GM23338 (cell line): ENCODE measurements around the gene RIOK2. TPM values are rescaled to one million over a fixed set of nuclear protein-coding genes. Genes with fewer than 3 reads are reported as not detected.

ENCODE experiments used
- ATAC-seq: fragments of 200-7000 bp; cut with Tn5 transposase; 3 replicates; pipeline ENCODE4 v1.9.1; 2020
- DNase-seq: peaks from one replicate; pipeline ENCODE4 v3.0.0-alpha.2; 2015; ENCODE audit warnings: low spot score
- H2AFZ ChIP-seq: fragments of 200-600 bp; sonication (generic); 2 replicates; pipeline ENCODE4 v1.8.0; 2016; ENCODE audit warnings: antibody characterized with exemption, mild to moderate bottlenecking, moderate library complexity
- H3F3A ChIP-seq: fragments of 200-600 bp; sonication (generic); replicated peaks from 2 replicates; pipeline ENCODE4 v1.8.0; 2017; ENCODE audit warnings: antibody characterized with exemption, mixed run types, low read depth
- H3K27ac ChIP-seq: fragments of 200-600 bp; sonication (generic); 2 replicates; pipeline ENCODE4 v1.6.1; 2016; ENCODE audit warnings: low read depth
- H3K27me3 ChIP-seq: fragments of 200-600 bp; sonication (generic); 2 replicates; pipeline ENCODE4 v1.8.0; 2016; ENCODE audit warnings: mild to moderate bottlenecking, mixed run types, moderate library complexity; ENCODE audit not compliant: insufficient read depth
- H3K36me3 ChIP-seq: fragments of 200-600 bp; sonication (generic); 2 replicates; pipeline ENCODE4 v1.8.0; 2016; ENCODE audit warnings: mild to moderate bottlenecking; ENCODE audit not compliant: insufficient read depth
- H3K4me1 ChIP-seq: fragments of 200-600 bp; sonication (generic); 2 replicates; pipeline ENCODE4 v1.8.0; 2016; ENCODE audit warnings: mild to moderate bottlenecking, moderate library complexity; ENCODE audit not compliant: insufficient read depth
- H3K4me2 ChIP-seq: fragments of 200-600 bp; sonication (generic); 2 replicates; pipeline ENCODE4 v1.7.1; 2017; ENCODE audit warnings: mixed run types
- H3K4me3 ChIP-seq: fragments of 200-600 bp; sonication (generic); 2 replicates; pipeline ENCODE4 v1.6.1; 2016; ENCODE audit warnings: mixed run types
- H3K79me2 ChIP-seq: fragments of 200-600 bp; sonication (generic); replicated peaks from 2 replicates; pipeline ENCODE4 v1.8.0; 2017; ENCODE audit warnings: mild to moderate bottlenecking; ENCODE audit not compliant: insufficient read depth
- H3K9me2 ChIP-seq: fragments of 200-600 bp; sonication (generic); 2 replicates; pipeline ENCODE4 v1.8.0; 2017; ENCODE audit not compliant: insufficient read depth
- H4K20me1 ChIP-seq: fragments of 200-600 bp; sonication (generic); replicated peaks from 2 replicates; pipeline ENCODE4 v1.8.0; 2017; ENCODE audit warnings: mild to moderate bottlenecking; ENCODE audit not compliant: insufficient read depth
- H3K27ac Mint-ChIP-seq: 2 replicates; pipeline ENCODE4 v1.8.0; 2020; ENCODE audit warnings: inconsistent platforms, mild to moderate bottlenecking, moderate library complexity, mixed read lengths
- H3K27me3 Mint-ChIP-seq: 3 replicates; pipeline ENCODE4 v1.8.0; 2022; ENCODE audit warnings: low read depth, mild to moderate bottlenecking, moderate library complexity, mixed read lengths, inconsistent platforms; ENCODE audit not compliant: insufficient read depth, poor library complexity
- H3K36me3 Mint-ChIP-seq: 3 replicates; pipeline ENCODE4 v1.8.0; 2021; ENCODE audit warnings: low read depth, mild to moderate bottlenecking, inconsistent platforms, moderate library complexity, mixed read lengths
- H3K4me1 Mint-ChIP-seq: 3 replicates; pipeline ENCODE4 v1.8.0; 2020; ENCODE audit warnings: mild to moderate bottlenecking, inconsistent platforms, mixed read lengths
- H3K4me3 Mint-ChIP-seq: 3 replicates; pipeline ENCODE4 v1.8.0; 2021; ENCODE audit warnings: moderate library complexity, mild to moderate bottlenecking, inconsistent platforms, mixed read lengths
- H3K9me3 Mint-ChIP-seq: 3 replicates; pipeline ENCODE4 v1.8.0; 2020; ENCODE audit warnings: moderate library complexity, mild to moderate bottlenecking, inconsistent platforms, mixed read lengths
- CREB1 ChIP-seq: fragments of 250-450 bp; sonication (Bioruptor Pico); IDR thresholded peaks from 2 replicates; pipeline ENCODE4 v1.5.0; 2020; ENCODE audit warnings: low read depth, mild to moderate bottlenecking, moderate library complexity
- CTCF ChIP-seq, 2 experiments: fragments of 200-600 bp in 1 of 2; sonication (generic) in 1 of 2; conservative IDR thresholded peaks; 2 replicates each; pipeline versions ENCODE4 v1.5.1 to v1.6.1; 2016 to 2017; ENCODE audit warnings: antibody characterized with exemption in 2 of 2, low read depth in 2 of 2, mild to moderate bottlenecking in 2 of 2, moderate library complexity in 1 of 2
- ETS1 ChIP-seq: IDR thresholded peaks from 2 replicates; pipeline ENCODE4 v1.6.1; 2016; ENCODE audit warnings: antibody characterized with exemption
- EZH2 ChIP-seq: fragments of 200-600 bp; sonication (generic); IDR thresholded peaks from one replicate; pipeline ENCODE4 v1.8.0; 2017; ENCODE audit warnings: antibody characterized with exemption, mild to moderate bottlenecking, low read depth; ENCODE audit not compliant: unreplicated experiment
- EZH2phosphoT487 ChIP-seq: fragments of 200-600 bp; sonication (generic); IDR thresholded peaks from one replicate; pipeline ENCODE4 v1.8.1; 2018; ENCODE audit warnings: antibody characterized with exemption; ENCODE audit not compliant: unreplicated experiment
- JUNB ChIP-seq: IDR thresholded peaks from one replicate; pipeline ENCODE4 v1.6.1; 2016; ENCODE audit warnings: antibody characterized with exemption; ENCODE audit not compliant: unreplicated experiment
- NANOG ChIP-seq: IDR thresholded peaks from 2 replicates; pipeline ENCODE4 v1.6.1; 2016; ENCODE audit warnings: antibody characterized with exemption, borderline replicate concordance
- POLR2AphosphoS5 ChIP-seq: IDR thresholded peaks from 2 replicates; pipeline ENCODE4 v1.6.1; 2016; ENCODE audit warnings: antibody characterized with exemption, low read depth
- REST ChIP-seq: IDR thresholded peaks from one replicate; pipeline ENCODE4 v1.6.1; 2018; ENCODE audit warnings: antibody characterized with exemption; ENCODE audit not compliant: unreplicated experiment
- STAT1 ChIP-seq: IDR thresholded peaks from one replicate; pipeline ENCODE4 v1.6.1; 2016; ENCODE audit warnings: antibody characterized with exemption; ENCODE audit not compliant: unreplicated experiment
- ZNF114 ChIP-seq: fragments of 250-450 bp; sonication (Bioruptor Pico); IDR thresholded peaks from 2 replicates; pipeline ENCODE4 v1.5.0; 2020; ENCODE audit warnings: mild to moderate bottlenecking, moderate library complexity
- ZNF331 ChIP-seq: fragments of 250-450 bp; sonication (Bioruptor Pico); IDR thresholded peaks from 2 replicates; pipeline ENCODE4 v1.5.0; 2020; ENCODE audit warnings: low read depth, mild to moderate bottlenecking, moderate library complexity
- ZNF462 ChIP-seq: fragments of 250-450 bp; sonication (Bioruptor Pico); IDR thresholded peaks from 2 replicates; pipeline ENCODE4 v1.5.0; 2020; ENCODE audit warnings: mild to moderate bottlenecking, moderate library complexity
- polyA plus RNA-seq: library from polyadenylated mRNA; unstranded; fragments of >200 nt; fragmentation: Nextera tagmentation; extraction: Ambion mirVana; gene quantifications from 2 replicates; pipeline ENCODE4 v1.2.1, GENCODE V29; 2016
- total RNA-seq: library from RNA; depleted of rRNA; stranded (reverse); fragments of >200 nt; shearing (Covaris generic); gene quantifications from 2 replicates; pipeline ENCODE4 v1.2.3, GENCODE V29; 2014

RIOK2 gene
- total and polyA plus RNA-seq, 2 experiments from 2014 or later = 22.9 to 47.6 TPM

GRCh38 chr5:97157689-97158088 is 25.4 kb downstream of the RIOK2 start:
- H2AFZ ChIP-seq = no peak overlapping the region
- no peak overlapping the region for H3K4me2 ChIP-seq
- Mint-ChIP-seq H3K36me3 (peaks cover 25% of the 10 kb centered on the region), H3K4me1 (no peaks in the 10 kb centered on the region), H3K27me3 (peaks cover 4% of the 10 kb centered on the region), H3K27ac (no peak overlapping the region), H3K4me3 (no peak overlapping the region), H3K9me3 (peaks cover 11% of the 10 kb centered on the region)
- no peaks in the 10 kb centered on the region for H3K79me2 ChIP-seq
- peaks cover 5% of the 10 kb centered on the region; the same call in 1 of the 2 replicates for H3K36me3 ChIP-seq
- H3F3A ChIP-seq = no peaks in the 10 kb centered on the region
- H4K20me1 ChIP-seq = no peaks in the 10 kb centered on the region
- H3K27ac ChIP-seq = no peak overlapping the region
- DNase-seq (no peak), ATAC-seq (no peak)
- TF ChIP-seq NANOG (no peak), ZNF331 (CRISPR knock-in tag) (no peak), ETS1 (no peak), ZNF462 (CRISPR knock-in tag) (no peak), CTCF (conservative IDR thresholded peaks at IDR 0.05; ENCODE audit: low read depth in 2 of 2) (no peak), REST (no peak), EZH2 (no peak), STAT1 (no peak), CREB1 (CRISPR knock-in tag) (no peak), JUNB (no peak), EZH2phosphoT487 (no peak), POLR2AphosphoS5 (no peak), ZNF114 (no peak)
- no peaks in the 10 kb centered on the region for H3K27me3 ChIP-seq
- H3K4me1 ChIP-seq = no peaks in the 10 kb centered on the region
- H3K4me3 ChIP-seq = no peak overlapping the region
- no peaks in the 10 kb centered on the region for H3K9me2 ChIP-seq
